ENCODE data around the gene PCDHA7.
A peak's percentile ranks its signal among the peaks of the same experiment; 100 is the strongest.

The PCDHA7 gene

GRCh38 chr5:140823475-140823874, 10.6 kb upstream of the PCDHA7 start:
- no peak for DNase-seq (ENCODE audit: low spot score)
- no CpG with 5 or more reads among the region's 38 CpGs for WGBS, 2 donors (ENCODE audit: extremely low coverage in 2 of 2, insufficient read length in 2 of 2, insufficient replicate concordance in 1 of 2)

GRCh38 chr5:140827704-140828361, 6.2 kb upstream of the PCDHA7 start, which contains the start of gene PCDHA6:
Gene PCDHA6, plus strand, starts transcription at chr5:140827960. Its CDS starts 132 bp downstream, at chr5:140828092.
- peak within 1 kb of the TSS; percentile 86 for H2AFZ ChIP-seq (ENCODE audit: low read length)
- H3K4me3 ChIP-seq (ENCODE audit: low read length in 2 of 2) = peak within 1 kb of the TSS; percentile 65 to 88

More at GRCh38 chr5:140823475-140823874, 10.6 kb upstream of the PCDHA7 start:
- H3K4me1 ChIP-seq (ENCODE audit: control insufficient read depth in 2 of 2, insufficient read depth in 1 of 2, low read depth in 1 of 2, low read length in 2 of 2) = no peaks in the 10 kb centered on the region
- no peak overlapping the region for H3K4me3 ChIP-seq (ENCODE audit: low read length in 2 of 2)
- no peak overlapping the region for H2AK5ac ChIP-seq (ENCODE audit: low read depth, low read length)
- no peak overlapping the region for H2BK12ac ChIP-seq (ENCODE audit: low read length)
- H3K27me3 ChIP-seq (ENCODE audit: control insufficient read depth in 3 of 3, insufficient read depth in 3 of 3, low read depth in 1 of 3, low read length in 3 of 3) = no peaks in the 10 kb centered on the region
- no peak overlapping the region for H3K4me2 ChIP-seq (ENCODE audit: insufficient read depth, low read length, poor library complexity, severe bottlenecking)
- H3K4ac ChIP-seq (ENCODE audit: low read length) = no peak overlapping the region
- no peak overlapping the region for H2AFZ ChIP-seq (ENCODE audit: low read length)
- no peak overlapping the region for H2BK120ac ChIP-seq (ENCODE audit: low read depth, low read length)
- H3K36me3 ChIP-seq (replicated peaks in 1 of 2; ENCODE audit: control insufficient read depth in 2 of 2, insufficient read depth in 2 of 2, low read length in 2 of 2) = peaks cover 3 to 42% of the 10 kb centered on the region in 2 donors
- peak overlapping the region; percentile 73 for H3K23ac ChIP-seq (ENCODE audit: low read depth, low read length, poor library complexity)
- no peak overlapping the region for H3K14ac ChIP-seq (ENCODE audit: low read length)
- no peak overlapping the region for H2BK5ac ChIP-seq (ENCODE audit: low read length)
- H4K91ac ChIP-seq (ENCODE audit: low read depth, low read length, poor library complexity) = no peak overlapping the region
- no peak overlapping the region for H3K18ac ChIP-seq (ENCODE audit: low read length)
- H3K27ac ChIP-seq (replicated peaks; ENCODE audit: low read length) = no peak overlapping the region
- no peak overlapping the region for H4K8ac ChIP-seq (ENCODE audit: low read depth, low read length)
- H3K9me3 ChIP-seq (replicated peaks in 1 of 2; ENCODE audit: control insufficient read depth in 2 of 2, insufficient read depth in 1 of 2, low read depth in 1 of 2, low read length in 2 of 2) = peaks cover 12 to 40% of the 10 kb centered on the region in 2 donors
- no peak overlapping the region for H2BK15ac ChIP-seq (ENCODE audit: low read length)
- peaks cover 6% of the 10 kb centered on the region for H3K79me1 ChIP-seq (ENCODE audit: low read depth, low read length)
- no peak overlapping the region for H3K9ac ChIP-seq (ENCODE audit: low read depth, low read length, poor library complexity)

GRCh38 chr5:140828362-140828737, 5.7 kb upstream of the PCDHA7 start:
- Histone ChIP-seq H3K18ac (ENCODE audit: low read length) (no peak overlapping the region), H3K27me3 (ENCODE audit: control insufficient read depth in 3 of 3, insufficient read depth in 3 of 3, low read depth in 1 of 3, low read length in 3 of 3) (no peaks in the 10 kb centered on the region), H3K36me3 (replicated peaks in 1 of 2; ENCODE audit: control insufficient read depth in 2 of 2, insufficient read depth in 2 of 2, low read length in 2 of 2) (peaks cover 5 to 44% of the 10 kb centered on the region in 2 donors), H2AFZ (ENCODE audit: low read length) (peak overlapping the region; percentile 86), H3K9me3 (replicated peaks in 1 of 2; ENCODE audit: control insufficient read depth in 2 of 2, insufficient read depth in 1 of 2, low read depth in 1 of 2, low read length in 2 of 2) (peaks cover 14 to 53% of the 10 kb centered on the region in 2 donors), H4K8ac (ENCODE audit: low read depth, low read length) (no peak overlapping the region), H3K4me1 (ENCODE audit: control insufficient read depth in 2 of 2, insufficient read depth in 1 of 2, low read depth in 1 of 2, low read length in 2 of 2) (no peaks in the 10 kb centered on the region), H3K27ac (replicated peaks; ENCODE audit: low read length) (no peak overlapping the region), H2AK5ac (ENCODE audit: low read depth, low read length) (no peak overlapping the region), H2BK5ac (ENCODE audit: low read length) (no peak overlapping the region), H3K4me3 (ENCODE audit: low read length in 2 of 2) (peak overlapping the region; percentile 65 to 88), H3K9ac (ENCODE audit: low read depth, low read length, poor library complexity) (no peak overlapping the region), H2BK15ac (ENCODE audit: low read length) (no peak overlapping the region), H3K4me2 (ENCODE audit: insufficient read depth, low read length, poor library complexity, severe bottlenecking) (no peak overlapping the region), H4K91ac (ENCODE audit: low read depth, low read length, poor library complexity) (no peak overlapping the region), H3K14ac (ENCODE audit: low read length) (no peak overlapping the region), H3K79me1 (ENCODE audit: low read depth, low read length) (peaks cover 8% of the 10 kb centered on the region), H3K4ac (ENCODE audit: low read length) (no peak overlapping the region), H2BK12ac (ENCODE audit: low read length) (no peak overlapping the region), H2BK120ac (ENCODE audit: low read depth, low read length) (no peak overlapping the region), H3K23ac (ENCODE audit: low read depth, low read length, poor library complexity) (no peak overlapping the region)
- DNase-seq (ENCODE audit: low spot score) = no peak
- WGBS, 2 donors (ENCODE audit: extremely low coverage in 2 of 2, insufficient read length in 2 of 2, insufficient replicate concordance in 1 of 2) = no CpG with 5 or more reads among the region's 18 CpGs

More at GRCh38 chr5:140827704-140828361, 6.2 kb upstream of the PCDHA7 start, which contains the start of gene PCDHA6:
- no peak within 1 kb of the TSS for H3K18ac ChIP-seq (ENCODE audit: low read length)
- peaks cover 15 to 51% of the 10 kb centered on the region in 2 donors for H3K9me3 ChIP-seq (replicated peaks in 1 of 2; ENCODE audit: control insufficient read depth in 2 of 2, insufficient read depth in 1 of 2, low read depth in 1 of 2, low read length in 2 of 2)
- no peak within 1 kb of the TSS for H3K27ac ChIP-seq (replicated peaks; ENCODE audit: low read length)
- WGBS, 2 donors (ENCODE audit: extremely low coverage in 2 of 2, insufficient read length in 2 of 2, insufficient replicate concordance in 1 of 2) = no CpG with 5 or more reads among the region's 27 CpGs
- peaks cover 5 to 42% of the 10 kb centered on the region in 2 donors for H3K36me3 ChIP-seq (replicated peaks in 1 of 2; ENCODE audit: control insufficient read depth in 2 of 2, insufficient read depth in 2 of 2, low read length in 2 of 2)
- peak within 1 kb of the TSS; percentile 90 for H3K9ac ChIP-seq (ENCODE audit: low read depth, low read length, poor library complexity)
- H3K14ac ChIP-seq (ENCODE audit: low read length) = peak within 1 kb of the TSS; percentile 82
- H2BK12ac ChIP-seq (ENCODE audit: low read length) = no peak within 1 kb of the TSS
- H2BK120ac ChIP-seq (ENCODE audit: low read depth, low read length) = no peak within 1 kb of the TSS
- no peak within 1 kb of the TSS for H4K8ac ChIP-seq (ENCODE audit: low read depth, low read length)
- H3K4me2 ChIP-seq (ENCODE audit: insufficient read depth, low read length, poor library complexity, severe bottlenecking) = peak within 1 kb of the TSS; percentile 33
- no peak within 1 kb of the TSS for H2BK15ac ChIP-seq (ENCODE audit: low read length)
- H3K27me3 ChIP-seq (ENCODE audit: control insufficient read depth in 3 of 3, insufficient read depth in 3 of 3, low read depth in 1 of 3, low read length in 3 of 3) = no peaks in the 10 kb centered on the region
- H3K4ac ChIP-seq (ENCODE audit: low read length) = no peak within 1 kb of the TSS
- H3K79me1 ChIP-seq (ENCODE audit: low read depth, low read length) = peaks cover 8% of the 10 kb centered on the region
- no peaks in the 10 kb centered on the region for H3K4me1 ChIP-seq (ENCODE audit: control insufficient read depth in 2 of 2, insufficient read depth in 1 of 2, low read depth in 1 of 2, low read length in 2 of 2)
- no peak within 1 kb of the TSS for H2AK5ac ChIP-seq (ENCODE audit: low read depth, low read length)
- no peak for DNase-seq (ENCODE audit: low spot score)
- no peak within 1 kb of the TSS for H2BK5ac ChIP-seq (ENCODE audit: low read length)
- no peak within 1 kb of the TSS for H3K23ac ChIP-seq (ENCODE audit: low read depth, low read length, poor library complexity)
- no peak within 1 kb of the TSS for H4K91ac ChIP-seq (ENCODE audit: low read depth, low read length, poor library complexity)
